ENCODE data around the gene ABHD14A. TPM values are rescaled to one million over a fixed set of nuclear protein-coding genes. Genes with fewer than 3 reads are reported as not detected.

Gene ABHD14A
- total RNA-seq, 4 donors from 2014 or later, result 10.0 to 22.3 (median 15.8) TPM

DNA sequence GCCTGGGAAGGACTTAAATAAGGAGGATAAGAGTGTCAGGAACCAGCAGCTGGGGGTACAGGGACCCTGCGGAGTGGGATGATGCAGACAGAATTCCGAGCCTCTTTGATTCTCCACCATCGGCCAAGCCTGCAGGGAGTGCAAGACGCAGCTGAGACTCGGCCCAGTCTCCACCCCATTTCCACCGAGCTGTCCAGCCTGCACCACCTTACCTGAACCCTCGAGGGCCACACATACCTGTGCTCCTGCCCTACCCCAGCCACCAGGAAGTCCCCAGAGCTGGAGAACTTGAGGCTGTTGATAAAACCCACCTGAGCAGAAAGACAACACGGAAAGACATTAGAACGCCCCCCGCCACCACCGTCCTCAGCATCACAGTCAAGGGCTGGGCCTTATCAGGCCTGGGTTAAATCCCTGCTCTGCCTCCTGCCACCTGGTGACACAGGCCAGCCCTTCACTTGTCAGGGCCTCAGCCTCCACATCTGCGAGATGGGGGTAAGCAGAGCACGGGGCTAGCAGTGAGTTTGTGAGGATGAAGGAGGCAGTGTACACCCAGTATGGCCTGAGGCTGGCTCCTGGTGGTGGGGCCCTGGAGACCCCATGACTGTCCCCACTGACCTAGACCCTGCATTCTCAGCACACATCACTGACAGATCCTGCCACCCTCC is 41.3 kb upstream of the ABHD14A start:
- 94% methylated on average over 10 of the region's 13 CpGs for WGBS
- Histone ChIP-seq H3K27me3 (no peaks in the 10 kb centered on the region), H3K4me3 (no peak overlapping the region), H3K36me3 (peaks cover 49 to 73% (median 63%) of the 10 kb centered on the region in 4 donors), H3K27ac (replicated peaks in 1 of 4) (no peak overlapping the region), H3K9me3 (no peaks in the 10 kb centered on the region), H3K4me1 (peaks cover 0 to 2% (median 0%) of the 10 kb centered on the region in 4 donors)
- no peak for TF ChIP-seq EP300 (IDR thresholded peaks at IDR 0.05)
- TF ChIP-seq, protein P1, sequence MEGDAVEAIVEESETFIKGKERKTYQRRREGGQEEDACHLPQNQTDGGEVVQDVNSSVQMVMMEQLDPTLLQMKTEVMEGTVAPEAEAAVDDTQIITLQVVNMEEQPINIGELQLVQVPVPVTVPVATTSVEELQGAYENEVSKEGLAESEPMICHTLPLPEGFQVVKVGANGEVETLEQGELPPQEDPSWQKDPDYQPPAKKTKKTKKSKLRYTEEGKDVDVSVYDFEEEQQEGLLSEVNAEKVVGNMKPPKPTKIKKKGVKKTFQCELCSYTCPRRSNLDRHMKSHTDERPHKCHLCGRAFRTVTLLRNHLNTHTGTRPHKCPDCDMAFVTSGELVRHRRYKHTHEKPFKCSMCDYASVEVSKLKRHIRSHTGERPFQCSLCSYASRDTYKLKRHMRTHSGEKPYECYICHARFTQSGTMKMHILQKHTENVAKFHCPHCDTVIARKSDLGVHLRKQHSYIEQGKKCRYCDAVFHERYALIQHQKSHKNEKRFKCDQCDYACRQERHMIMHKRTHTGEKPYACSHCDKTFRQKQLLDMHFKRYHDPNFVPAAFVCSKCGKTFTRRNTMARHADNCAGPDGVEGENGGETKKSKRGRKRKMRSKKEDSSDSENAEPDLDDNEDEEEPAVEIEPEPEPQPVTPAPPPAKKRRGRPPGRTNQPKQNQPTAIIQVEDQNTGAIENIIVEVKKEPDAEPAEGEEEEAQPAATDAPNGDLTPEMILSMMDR (IDR thresholded peaks at IDR 0.05), result no peak
- no peak for TF ChIP-seq POLR2AphosphoS5 (IDR thresholded peaks at IDR 0.05)
- TF ChIP-seq POLR2A (IDR thresholded peaks at IDR 0.05; ENCODE audit: low read depth), result no peak
- DNase-seq (ENCODE audit: extremely low spot score), result no peak
- intact Hi-C loops (cut with DNase I), result no loop called here

DNA sequence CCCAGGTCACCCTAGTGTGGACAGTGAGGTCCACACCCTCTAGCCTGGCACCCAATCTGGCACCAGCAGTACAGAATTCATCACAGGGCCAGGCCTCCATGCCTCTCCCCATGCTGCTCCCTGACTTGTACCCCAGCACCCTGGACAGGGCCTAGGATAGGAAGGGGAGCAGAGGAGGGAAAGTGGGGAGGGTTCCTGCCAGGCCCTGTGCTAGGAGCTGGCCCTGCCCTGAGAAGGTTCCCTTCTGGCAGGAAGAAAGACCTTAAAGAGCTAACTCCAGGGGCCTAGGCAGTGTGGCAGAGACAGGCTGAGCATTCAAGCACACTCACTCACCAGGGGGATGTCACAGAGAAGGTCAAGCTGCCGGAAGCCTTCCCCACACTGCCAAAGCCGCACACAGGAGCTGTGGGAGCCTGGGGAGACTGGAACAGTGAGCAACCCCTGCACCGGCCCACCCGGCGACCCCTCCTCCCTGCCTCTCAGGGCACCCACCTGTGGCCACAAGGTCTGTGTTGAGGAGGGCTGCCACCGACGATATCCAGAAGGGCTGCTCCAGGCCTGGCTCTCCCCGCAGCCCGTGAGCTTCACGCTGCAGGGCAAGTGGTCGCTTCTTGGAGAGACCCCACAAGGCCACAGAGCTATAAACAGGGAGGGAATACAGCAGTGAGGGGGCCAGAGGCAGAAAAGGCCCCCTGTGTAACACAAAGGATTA is 40.6 kb upstream of the ABHD14A start:
- intact Hi-C loops (cut with DNase I), result no loop called here
- Histone ChIP-seq H3K4me3 (no peak overlapping the region), H3K9me3 (no peaks in the 10 kb centered on the region), H3K4me1 (peaks cover 0 to 9% (median 0%) of the 10 kb centered on the region in 4 donors), H3K27ac (replicated peaks in 1 of 4) (no peak overlapping the region), H3K36me3 (peaks cover 49 to 76% (median 69%) of the 10 kb centered on the region in 4 donors), H3K27me3 (no peaks in the 10 kb centered on the region)
- no peak for TF ChIP-seq POLR2AphosphoS5 (IDR thresholded peaks at IDR 0.05)
- TF ChIP-seq, protein P1 (IDR thresholded peaks at IDR 0.05), result no peak
- no peak for TF ChIP-seq POLR2A (IDR thresholded peaks at IDR 0.05; ENCODE audit: low read depth)
- WGBS, result 95% methylated on average over 6 of the region's 11 CpGs
- DNase-seq (ENCODE audit: extremely low spot score), result no peak

DNA sequence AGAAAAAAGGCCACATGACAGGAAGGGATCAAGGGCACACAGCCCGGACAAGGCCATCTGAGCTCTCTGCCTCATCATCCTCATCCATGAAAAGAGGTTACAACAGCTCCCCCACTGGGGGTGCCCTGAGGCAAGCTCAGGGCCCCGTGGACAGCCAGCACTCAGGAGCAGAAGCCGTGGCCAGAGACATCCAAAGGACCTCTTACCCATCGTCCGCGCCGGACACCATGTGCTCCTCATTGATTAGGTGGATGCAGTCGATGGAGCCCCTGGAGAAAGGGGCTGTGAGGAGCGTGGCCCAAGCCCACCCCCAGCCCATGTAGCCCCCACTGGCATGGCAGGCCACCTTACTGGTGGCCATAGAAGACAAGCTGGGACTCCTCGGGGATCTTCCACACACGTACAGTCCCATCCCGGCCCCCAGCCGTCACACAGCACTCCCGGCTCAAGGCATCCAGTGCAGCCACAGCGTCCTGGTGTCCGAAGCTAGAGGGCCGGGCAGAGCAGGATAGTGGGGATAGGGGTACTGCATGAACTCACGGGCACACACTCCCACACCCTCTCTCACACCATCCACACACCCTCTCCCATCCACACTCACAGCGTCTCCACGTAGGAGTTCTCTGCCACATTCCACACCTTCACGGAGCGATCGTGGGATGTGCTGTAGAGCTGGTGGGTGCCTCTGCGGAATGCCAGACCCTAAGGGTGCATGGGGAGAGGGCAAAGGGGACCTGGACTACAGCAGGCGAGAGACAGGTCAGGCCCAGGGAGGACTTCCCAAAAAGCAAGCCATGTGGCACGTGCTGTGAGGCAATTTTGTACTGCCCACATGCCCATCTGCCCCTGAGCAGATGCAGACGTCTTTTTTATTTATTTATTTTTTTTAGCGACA is 39.6 kb upstream of the ABHD14A start:
- Histone ChIP-seq H3K4me1 (peaks cover 4 to 16% (median 5%) of the 10 kb centered on the region in 4 donors), H3K27me3 (no peaks in the 10 kb centered on the region), H3K9me3 (no peaks in the 10 kb centered on the region), H3K27ac (replicated peaks in 1 of 4) (no peak overlapping the region), H3K4me3 (no peak overlapping the region), H3K36me3 (peaks cover 49 to 76% (median 72%) of the 10 kb centered on the region in 4 donors)
- TF ChIP-seq EP300 (IDR thresholded peaks at IDR 0.05), result no peak
- TF ChIP-seq, protein P1 (IDR thresholded peaks at IDR 0.05), result no peak
- no peak for TF ChIP-seq POLR2A (IDR thresholded peaks at IDR 0.05; ENCODE audit: low read depth)
- no peak for TF ChIP-seq POLR2AphosphoS5 (IDR thresholded peaks at IDR 0.05)
- intact Hi-C loops (cut with DNase I), result no loop called here
- 95% methylated on average over 26 of the region's 28 CpGs for WGBS
- DNase-seq (ENCODE audit: extremely low spot score), result no peak

DNA sequence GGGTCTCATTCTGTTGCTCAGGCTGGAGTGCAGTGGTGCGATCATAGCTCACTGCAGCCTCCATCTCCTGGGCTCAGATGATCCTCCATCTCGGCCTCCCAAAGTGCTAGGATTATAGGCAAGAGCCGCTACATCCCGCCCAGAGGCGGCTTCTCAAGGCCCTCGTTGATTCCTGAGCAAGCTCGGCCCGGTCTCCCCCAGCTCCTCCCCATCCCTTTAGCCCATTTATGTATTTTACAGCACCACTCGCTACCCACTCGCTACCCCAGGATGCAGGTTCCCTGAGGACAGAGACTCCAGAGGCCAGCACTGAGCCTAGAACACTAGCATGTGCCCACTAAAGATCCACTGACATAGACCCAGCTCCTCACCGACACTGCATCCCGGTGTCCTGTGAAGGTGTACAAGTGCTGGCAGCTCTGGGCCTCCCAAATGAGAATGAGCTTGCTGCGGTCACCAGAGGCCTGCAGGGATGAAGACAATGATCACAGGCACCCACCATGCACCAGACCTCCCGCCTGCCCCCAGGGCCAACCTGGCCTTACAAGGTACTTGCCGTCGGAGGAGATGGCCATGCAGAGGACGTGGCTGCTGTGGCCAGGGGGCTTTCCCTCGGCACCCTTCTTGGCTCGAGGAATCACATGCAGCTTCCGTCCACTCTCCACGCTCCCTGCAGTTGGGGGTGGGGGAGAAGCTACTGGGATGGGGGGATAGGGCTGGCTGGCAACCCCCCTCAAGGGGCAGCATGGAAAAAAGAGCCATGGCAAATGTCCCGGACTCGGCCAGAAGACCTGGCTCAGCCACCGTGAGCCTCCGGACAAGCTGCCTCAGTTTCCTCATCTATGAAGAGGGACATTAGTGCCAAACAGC is 38.7 kb upstream of the ABHD14A start:
- H3K27ac ChIP-seq (replicated peaks in 1 of 4), result no peak overlapping the region
- H3K36me3 ChIP-seq, result peaks cover 49 to 76% (median 72%) of the 10 kb centered on the region in 4 donors
- no peak for DNase-seq (ENCODE audit: extremely low spot score)
- no peaks in the 10 kb centered on the region for H3K9me3 ChIP-seq
- no peak for TF ChIP-seq POLR2AphosphoS5 (IDR thresholded peaks at IDR 0.05)
- TF ChIP-seq EP300 (IDR thresholded peaks at IDR 0.05), result no peak
- TF ChIP-seq POLR2A (IDR thresholded peaks at IDR 0.05; ENCODE audit: low read depth), result no peak
- TF ChIP-seq, protein P1 (IDR thresholded peaks at IDR 0.05), result no peak
- no peak overlapping the region for H3K4me3 ChIP-seq
- intact Hi-C loops (cut with DNase I), result no loop called here
- no peaks in the 10 kb centered on the region for H3K27me3 ChIP-seq
- WGBS, result 96% methylated on average over 17 of the region's 25 CpGs
- H3K4me1 ChIP-seq, result peaks cover 13 to 25% (median 14%) of the 10 kb centered on the region in 4 donors

All from esophagus muscularis mucosa (tissue), 4 donors.